ENCODE results near the gene PSD4.

Gene PSD4

GRCh38 chr2:113157897-113158753, 15.6 kb upstream of the PSD4 start:
- Histone ChIP-seq H3K9ac (peak overlapping the region; percentile 37; the same call in 1 of the 2 replicates), H4K20me1 (ENCODE audit: insufficient read depth) (no peaks in the 10 kb centered on the region), H2AFZ (ENCODE audit: low read depth) (peak overlapping the region; percentile 44; the same call in 1 of the 2 replicates), H3K4me3 (IDR thresholded peaks at IDR 0.05; ENCODE audit: insufficient read depth, low read depth, low read length) (no peak overlapping the region), H3K36me3 (ENCODE audit: insufficient read depth) (no peaks in the 10 kb centered on the region), H3K4me2 (peak overlapping the region; percentile 17), H3K79me2 (ENCODE audit: insufficient read depth, low read depth) (no peaks in the 10 kb centered on the region), H3K27me3 (ENCODE audit: insufficient read depth, low read depth) (no peaks in the 10 kb centered on the region), H3K4me1 (ENCODE audit: low read depth, poor library complexity, severe bottlenecking) (peaks cover 4% of the 10 kb centered on the region), H3K27ac (no peak overlapping the region)
- no peak for TF ChIP-seq CTCF (conservative IDR thresholded peaks at IDR 0.05; ENCODE audit: low read depth, low read length)

- TF ChIP-seq CTCF (conservative IDR thresholded peaks at IDR 0.05; ENCODE audit: low read depth, low read length) = no peak
- no peak overlapping the region for H2AFZ ChIP-seq (ENCODE audit: low read depth)
- peaks cover 4% of the 10 kb centered on the region for H3K4me1 ChIP-seq (ENCODE audit: low read depth, poor library complexity, severe bottlenecking)
- no peak overlapping the region for H3K4me2 ChIP-seq
- no peak overlapping the region for H3K27ac ChIP-seq
- no peak overlapping the region for H3K9ac ChIP-seq
- no peaks in the 10 kb centered on the region for H3K36me3 ChIP-seq (ENCODE audit: insufficient read depth)
- H3K27me3 ChIP-seq (ENCODE audit: insufficient read depth, low read depth) = no peaks in the 10 kb centered on the region
- H4K20me1 ChIP-seq (ENCODE audit: insufficient read depth) = no peaks in the 10 kb centered on the region
- H3K79me2 ChIP-seq (ENCODE audit: insufficient read depth, low read depth) = no peaks in the 10 kb centered on the region
- no peak overlapping the region for H3K4me3 ChIP-seq (IDR thresholded peaks at IDR 0.05; ENCODE audit: insufficient read depth, low read depth, low read length)
These were observed 14.8 kb upstream of the PSD4 start for GRCh38 chr2:113158884-113159553.

GRCh38 chr2:113160248-113160647, 13.5 kb upstream of the PSD4 start:
- H2AFZ ChIP-seq (ENCODE audit: low read depth) = no peak overlapping the region
- H3K4me3 ChIP-seq (IDR thresholded peaks at IDR 0.05; ENCODE audit: insufficient read depth, low read depth, low read length) = no peak overlapping the region
- no peaks in the 10 kb centered on the region for H3K36me3 ChIP-seq (ENCODE audit: insufficient read depth)
- H4K20me1 ChIP-seq (ENCODE audit: insufficient read depth) = no peaks in the 10 kb centered on the region
- peaks cover 4% of the 10 kb centered on the region for H3K4me1 ChIP-seq (ENCODE audit: low read depth, poor library complexity, severe bottlenecking)
- H3K27me3 ChIP-seq (ENCODE audit: insufficient read depth, low read depth) = no peaks in the 10 kb centered on the region
- no peak overlapping the region for H3K27ac ChIP-seq
- H3K79me2 ChIP-seq (ENCODE audit: insufficient read depth, low read depth) = no peaks in the 10 kb centered on the region
- TF ChIP-seq CTCF (conservative IDR thresholded peaks at IDR 0.05; ENCODE audit: low read depth, low read length) = no peak
- no peak overlapping the region for H3K9ac ChIP-seq
- H3K4me2 ChIP-seq = no peak overlapping the region

GRCh38 chr2:113160962-113161361, 12.8 kb upstream of the PSD4 start:
- Histone ChIP-seq H3K4me2 (no peak overlapping the region), H3K27ac (no peak overlapping the region), H3K27me3 (ENCODE audit: insufficient read depth, low read depth) (no peaks in the 10 kb centered on the region), H3K4me3 (IDR thresholded peaks at IDR 0.05; ENCODE audit: insufficient read depth, low read depth, low read length) (no peak overlapping the region), H4K20me1 (ENCODE audit: insufficient read depth) (no peaks in the 10 kb centered on the region), H2AFZ (ENCODE audit: low read depth) (no peak overlapping the region), H3K9ac (no peak overlapping the region), H3K4me1 (ENCODE audit: low read depth, poor library complexity, severe bottlenecking) (peaks cover 4% of the 10 kb centered on the region), H3K36me3 (ENCODE audit: insufficient read depth) (no peaks in the 10 kb centered on the region), H3K79me2 (ENCODE audit: insufficient read depth, low read depth) (no peaks in the 10 kb centered on the region)
- no peak for TF ChIP-seq CTCF (conservative IDR thresholded peaks at IDR 0.05; ENCODE audit: low read depth, low read length)

All from KMS-11 (cell line).